Mesangial cell (primary cell): ENCODE data around the gene GALR1. TPM values are rescaled to one million over a fixed set of nuclear protein-coding genes. Genes with fewer than 3 reads are reported as not detected.

Experiments used
- total RNA-seq: library from RNA; depleted of rRNA; stranded (reverse); fragments of >200 nt; gene quantifications from 2 replicates; pipeline ENCODE4 v1.2.3, GENCODE V29; 2015

GALR1 gene, protein sequence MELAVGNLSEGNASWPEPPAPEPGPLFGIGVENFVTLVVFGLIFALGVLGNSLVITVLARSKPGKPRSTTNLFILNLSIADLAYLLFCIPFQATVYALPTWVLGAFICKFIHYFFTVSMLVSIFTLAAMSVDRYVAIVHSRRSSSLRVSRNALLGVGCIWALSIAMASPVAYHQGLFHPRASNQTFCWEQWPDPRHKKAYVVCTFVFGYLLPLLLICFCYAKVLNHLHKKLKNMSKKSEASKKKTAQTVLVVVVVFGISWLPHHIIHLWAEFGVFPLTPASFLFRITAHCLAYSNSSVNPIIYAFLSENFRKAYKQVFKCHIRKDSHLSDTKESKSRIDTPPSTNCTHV
- total RNA-seq = not detected in 2 replicates

DNA sequence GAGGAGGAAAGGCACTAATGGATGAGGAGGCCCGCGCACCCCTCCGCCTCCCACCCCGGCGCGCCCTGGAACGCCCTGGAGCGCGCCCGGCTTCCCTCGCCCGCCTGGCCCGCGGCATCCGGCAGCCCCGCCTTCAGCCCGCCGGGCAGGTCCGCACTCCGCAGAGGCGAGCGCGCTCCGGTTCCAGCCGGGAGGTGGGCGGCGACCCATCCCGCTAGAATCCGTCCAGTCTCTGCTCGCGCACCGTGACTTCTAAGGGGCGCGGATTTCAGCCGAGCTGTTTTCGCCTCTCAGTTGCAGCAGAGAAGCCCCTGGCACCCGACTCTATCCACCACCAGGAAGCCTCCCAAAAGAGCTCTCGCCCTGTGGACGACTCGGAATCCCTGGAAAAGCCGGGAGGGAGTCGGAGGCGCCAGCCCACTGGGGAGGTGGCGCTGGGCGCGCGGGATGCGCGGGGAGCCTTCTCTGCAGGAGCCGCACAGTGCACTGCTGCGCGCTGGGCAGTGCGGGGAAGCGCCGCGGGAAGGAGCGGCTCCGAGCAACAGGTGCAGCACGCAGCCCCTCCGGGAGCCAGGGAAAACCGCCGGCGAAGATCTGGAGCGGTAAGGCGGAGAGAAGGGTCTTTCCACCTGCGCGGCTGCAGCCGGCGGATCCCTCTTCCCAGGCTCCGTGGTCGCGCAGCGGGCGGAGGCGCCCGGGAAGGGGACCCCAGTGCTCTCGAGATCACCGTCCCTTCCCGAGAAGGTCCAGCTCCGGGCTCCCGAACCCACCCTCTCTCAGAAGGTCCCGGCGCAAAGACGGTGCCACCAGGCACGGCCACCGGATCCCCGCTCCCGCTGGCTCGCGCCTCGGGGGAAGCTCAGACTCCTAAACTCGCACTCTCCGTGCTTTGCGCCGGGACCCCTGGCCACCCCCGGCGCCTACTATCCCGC, at the start of gene GALR1:
Gene GALR1 (plus strand): TSS at position 280 of the 932 bp plus-strand sequence. CDS start 701 bp downstream, outside the sequence.

Other genes starting within 250 kb of the GALR1 start
- gene MBP, start 117.1 kb upstream of the GALR1 start, total RNA-seq = 8.8 and 17.1 TPM in 2 replicates